Activated CD8-positive, alpha-beta memory T cell treated with anti-CD3 and anti-CD28 coated beads for 36 hours (primary cell): ENCODE data around the gene KRT8. TPM values are rescaled to one million over a fixed set of nuclear protein-coding genes. Genes with fewer than 3 reads are reported as not detected.

Experiments
- CTCF ChIA-PET: fragments of 350-600 bp; sonication (Branson Sonifier 250); formaldehyde crosslinking; loops from one replicate; lab custom pipeline; 2021; ENCODE audit warnings: antibody characterized with exemption; lab: Charles Lee
- POLR2A ChIA-PET: fragments of 350-600 bp; sonication (Branson Sonifier 250); formaldehyde crosslinking; loops from one replicate; lab custom pipeline; 2021; ENCODE audit warnings: antibody characterized with exemption; lab: Charles Lee
- total RNA-seq, 2 experiments: library from RNA; stranded (reverse); gene quantifications; one replicate each; pipeline ENCODE4 v1.2.3, GENCODE V29; 2021

The KRT8 gene
- total RNA-seq, 2 experiments from 2014 or later: not detected

GRCh38 chr12:52907092-52907810, 2.4 kb upstream of the KRT8 start:
- ChIA-PET CTCF (no interaction called here), POLR2A (no interaction called here)

- POLR2A ChIA-PET: no interaction called here
- CTCF ChIA-PET: no interaction called here
Measured at GRCh38 chr12:52906191-52906601, 1.3 kb upstream of the KRT8 start.

- POLR2A ChIA-PET: no interaction called here
- CTCF ChIA-PET: interaction anchor here (1.1 to 1.4 kb wide), 2 partner anchors 24 to 77 kb away, joined by 3 to 7 read pairs; no protein-coding TSS in a partner anchor
Measured at GRCh38 chr12:52903855-52904508, 894 bp downstream of the KRT8 start.

- CTCF ChIA-PET: interaction anchor here (1.4 kb wide), 1 partner anchor 23 kb away, joined by 7 read pairs; no protein-coding TSS in a partner anchor
- POLR2A ChIA-PET: no interaction called here
Measured at GRCh38 chr12:52903285-52903854, 1.5 kb downstream of the KRT8 start.

- ChIA-PET POLR2A (interaction anchor here (0.5 kb wide), 1 partner anchor 112 kb away, joined by 3 read pairs; no protein-coding TSS in a partner anchor), CTCF (interaction anchor here (1.4 kb wide), 1 partner anchor 22 kb away, joined by 7 read pairs; no protein-coding TSS in a partner anchor)
Measured at GRCh38 chr12:52901715-52902541, 2.9 kb downstream of the KRT8 start.

GRCh38 chr12:52900896-52901714, 3.8 kb downstream of the KRT8 start:
- ChIA-PET CTCF (interaction anchor here (0.7 to 1.4 kb wide), 2 partner anchors 16 to 404 kb away, joined by 3 read pairs; no protein-coding TSS in a partner anchor), POLR2A (no interaction called here)

GRCh38 chr12:52900166-52900895, 4.5 kb downstream of the KRT8 start:
- ChIA-PET CTCF (interaction anchor here (0.7 to 1.4 kb wide), 3 partner anchors 16 to 403 kb away, joined by 3 read pairs; no protein-coding TSS in a partner anchor), POLR2A (no interaction called here)

- POLR2A ChIA-PET: no interaction called here
- CTCF ChIA-PET: interaction anchor here (0.5 to 1.6 kb wide), 3 partner anchors 20 to 93 kb away, joined by 3 to 6 read pairs (median 4); no protein-coding TSS in a partner anchor
Measured at GRCh38 chr12:52899338-52900035, 5.4 kb downstream of the KRT8 start.

- POLR2A ChIA-PET: no interaction called here
Measured at GRCh38 chr12:52896190-52897100, 8.4 kb downstream of the KRT8 start.

GRCh38 chr12:52895726-52896189, 9.1 kb downstream of the KRT8 start:
- POLR2A ChIA-PET: no interaction called here

More at GRCh38 chr12:52896190-52897100, 8.4 kb downstream of the KRT8 start:
- CTCF ChIA-PET: interaction anchor here (1.8 kb wide), 1 partner anchor 84 kb away, joined by 7 read pairs; no protein-coding TSS in a partner anchor

GRCh38 chr12:52892974-52893373, 11.9 kb downstream of the KRT8 start:
- POLR2A ChIA-PET: no interaction called here
- CTCF ChIA-PET: no interaction called here

More at GRCh38 chr12:52895726-52896189, 9.1 kb downstream of the KRT8 start:
- CTCF ChIA-PET: interaction anchor here (0.8 to 1.9 kb wide), 3 partner anchors 11 to 85 kb away, joined by 3 to 9 read pairs (median 5); no protein-coding TSS in a partner anchor

GRCh38 chr12:52892207-52892852, 12.5 kb downstream of the KRT8 start:
- ChIA-PET POLR2A (no interaction called here), CTCF (no interaction called here)

GRCh38 chr12:52891044-52891443, 13.8 kb downstream of the KRT8 start:
- POLR2A ChIA-PET: no interaction called here
- CTCF ChIA-PET: interaction anchor here (0.7 kb wide), 1 partner anchor 1316 kb away, joined by 3 read pairs; no protein-coding TSS in a partner anchor

GRCh38 chr12:52890417-52890816, 14.5 kb downstream of the KRT8 start:
- CTCF ChIA-PET: no interaction called here
- POLR2A ChIA-PET: no interaction called here
